ENCODE data around the gene PLD4.

Gene PLD4

DNA sequence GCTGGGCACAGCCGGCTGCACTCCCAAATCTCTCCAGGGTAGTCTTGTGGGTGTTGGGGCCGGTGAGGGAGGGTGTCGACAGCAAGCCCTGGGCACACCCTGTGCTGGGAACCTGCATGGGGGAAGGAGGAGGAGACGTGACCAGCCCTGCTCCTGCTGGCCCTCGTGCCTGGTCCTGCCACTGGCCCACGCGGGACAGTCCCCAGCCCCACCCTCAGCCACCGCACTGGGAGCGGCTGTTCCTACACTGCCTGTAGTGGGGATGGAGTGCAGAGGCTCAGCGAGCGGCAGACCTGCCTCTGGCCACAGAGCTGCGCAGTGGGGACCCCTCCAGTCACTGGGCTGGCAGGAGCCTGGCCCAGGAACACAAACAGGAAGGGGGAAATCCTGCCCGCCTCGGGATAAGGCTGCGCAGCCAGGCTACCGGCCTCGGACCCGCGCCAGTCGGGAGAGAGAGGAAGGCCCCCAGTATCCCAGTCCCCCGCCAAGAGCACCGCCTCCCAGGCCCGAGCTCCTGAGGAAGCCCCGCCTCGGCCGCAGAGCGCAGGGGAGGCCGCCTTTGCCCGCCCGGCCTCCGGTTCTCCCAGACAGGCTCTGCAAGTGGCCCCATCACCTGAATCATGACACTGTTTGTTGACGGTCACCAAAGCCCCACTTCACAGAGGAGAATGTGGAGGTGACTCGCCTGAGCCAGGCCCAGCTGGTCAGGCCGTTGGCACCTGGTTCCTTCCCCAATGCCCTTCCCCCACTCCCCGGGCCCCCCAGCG lies 42.9 kb downstream of the PLD4 start:
- H3K18ac ChIP-seq (ENCODE audit: low read depth in 1 of 2, low read length in 2 of 2) = peak overlapping the region; percentile 59 to 98
- H3K9ac ChIP-seq (ENCODE audit: low read length) = peak overlapping the region; percentile 91
- peak overlapping the region; percentile 82 for H3K4me2 ChIP-seq (ENCODE audit: low read length, poor library complexity, severe bottlenecking)
- H3K27me3 ChIP-seq (ENCODE audit: control insufficient read depth in 1 of 2, insufficient read depth in 1 of 2, low read length in 2 of 2) = no peaks in the 10 kb centered on the region
- peak overlapping the region; percentile 69 for H2AFZ ChIP-seq (ENCODE audit: low read depth, low read length)
- H3K4me1 ChIP-seq (ENCODE audit: control insufficient read depth, insufficient read depth, low read depth, low read length) = peaks cover 68% of the 10 kb centered on the region
- no peak overlapping the region for H3K23ac ChIP-seq (ENCODE audit: low read length in 2 of 2)
- DNase-seq = peak; percentile 55
- peak overlapping the region; percentile 80 to 97 for H2BK12ac ChIP-seq (ENCODE audit: low read length in 2 of 2)
- peak overlapping the region in 1 of 2 experiments; percentile 97 for H3K14ac ChIP-seq (ENCODE audit: low read length in 2 of 2)
- H4K91ac ChIP-seq (ENCODE audit: low read length) = peak overlapping the region; percentile 77
- peaks cover 23% of the 10 kb centered on the region for H3K79me1 ChIP-seq (replicated peaks; ENCODE audit: low read length, poor library complexity, severe bottlenecking)
- peak overlapping the region; percentile 30 to 98 for H3K4me3 ChIP-seq (ENCODE audit: insufficient read depth in 1 of 2, low read depth in 1 of 2, low read length in 2 of 2)
- H3K27ac ChIP-seq (ENCODE audit: low read length, poor library complexity, severe bottlenecking) = peak overlapping the region; percentile 63
- H3K36me3 ChIP-seq (ENCODE audit: control insufficient read depth in 1 of 2, insufficient read depth in 2 of 2, low read depth in 1 of 2, low read length in 2 of 2) = peaks cover 17 to 31% of the 10 kb centered on the region in 2 experiments
- H2BK5ac ChIP-seq (ENCODE audit: low read depth, low read length, poor library complexity, severe bottlenecking) = no peak overlapping the region
- H3K9me3 ChIP-seq (ENCODE audit: control insufficient read depth, low read length) = no peaks in the 10 kb centered on the region
- H3K4ac ChIP-seq (ENCODE audit: low read depth in 1 of 2, low read length in 2 of 2) = peak overlapping the region; percentile 46 to 73
- H2AK5ac ChIP-seq (ENCODE audit: low read length, severe bottlenecking) = peak overlapping the region; percentile 15
- H2BK15ac ChIP-seq (ENCODE audit: low read depth, poor library complexity, severe bottlenecking) = peak overlapping the region; percentile 23
- H2BK120ac ChIP-seq (ENCODE audit: low read depth, low read length) = peak overlapping the region; percentile 13
- 4% methylated on average over 35 of the region's 36 CpGs for WGBS
- H4K8ac ChIP-seq (ENCODE audit: low read length) = peak overlapping the region; percentile 87

DNA sequence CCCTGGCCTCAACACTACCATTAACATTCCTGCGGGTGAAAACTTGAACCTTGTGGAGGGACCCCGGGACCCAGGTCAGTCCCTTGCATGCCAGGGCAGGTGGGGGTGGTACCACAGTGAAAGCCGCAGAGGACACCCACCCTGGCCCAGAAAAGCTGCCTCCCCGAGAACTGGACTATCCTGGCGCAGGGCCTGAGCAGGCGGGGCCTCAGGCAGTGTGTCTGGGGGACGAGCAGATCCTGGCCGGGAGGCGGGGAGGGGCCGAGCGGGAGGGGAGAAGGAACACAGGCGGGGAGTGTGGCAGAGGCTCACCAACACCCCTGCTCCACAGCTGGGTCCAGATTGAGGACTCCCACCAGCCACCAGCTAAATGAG lies 43.5 kb downstream of the PLD4 start:
- H3K9ac ChIP-seq (ENCODE audit: low read length) = peak overlapping the region; percentile 91
- H2BK15ac ChIP-seq (ENCODE audit: low read depth, poor library complexity, severe bottlenecking) = no peak overlapping the region
- peaks cover 24% of the 10 kb centered on the region for H3K79me1 ChIP-seq (replicated peaks; ENCODE audit: low read length, poor library complexity, severe bottlenecking)
- no peak overlapping the region for H4K91ac ChIP-seq (ENCODE audit: low read length)
- H3K4ac ChIP-seq (ENCODE audit: low read depth in 1 of 2, low read length in 2 of 2) = peak overlapping the region in 1 of 2 experiments; percentile 71
- peak overlapping the region; percentile 27 to 98 for H3K4me3 ChIP-seq (ENCODE audit: insufficient read depth in 1 of 2, low read depth in 1 of 2, low read length in 2 of 2)
- no peak overlapping the region for H3K14ac ChIP-seq (ENCODE audit: low read length in 2 of 2)
- H3K18ac ChIP-seq (ENCODE audit: low read depth in 1 of 2, low read length in 2 of 2) = peak overlapping the region; percentile 59 to 98
- H3K4me1 ChIP-seq (ENCODE audit: control insufficient read depth, insufficient read depth, low read depth, low read length) = peaks cover 74% of the 10 kb centered on the region
- peak overlapping the region; percentile 84 for H2AK5ac ChIP-seq (ENCODE audit: low read length, severe bottlenecking)
- H3K36me3 ChIP-seq (ENCODE audit: control insufficient read depth in 1 of 2, insufficient read depth in 2 of 2, low read depth in 1 of 2, low read length in 2 of 2) = peaks cover 17 to 26% of the 10 kb centered on the region in 2 experiments
- peak; percentile 70 for DNase-seq
- no peaks in the 10 kb centered on the region for H3K27me3 ChIP-seq (ENCODE audit: control insufficient read depth in 1 of 2, insufficient read depth in 1 of 2, low read length in 2 of 2)
- H3K9me3 ChIP-seq (ENCODE audit: control insufficient read depth, low read length) = no peaks in the 10 kb centered on the region
- peak overlapping the region; percentile 15 to 34 for H2BK12ac ChIP-seq (ENCODE audit: low read length in 2 of 2)
- no peak overlapping the region for H2AFZ ChIP-seq (ENCODE audit: low read depth, low read length)
- peak overlapping the region; percentile 82 for H3K4me2 ChIP-seq (ENCODE audit: low read length, poor library complexity, severe bottlenecking)
- peak overlapping the region; percentile 82 for H4K8ac ChIP-seq (ENCODE audit: low read length)
- no peak overlapping the region for H3K23ac ChIP-seq (ENCODE audit: low read length in 2 of 2)
- H2BK5ac ChIP-seq (ENCODE audit: low read depth, low read length, poor library complexity, severe bottlenecking) = no peak overlapping the region
- peak overlapping the region; percentile 63 for H3K27ac ChIP-seq (ENCODE audit: low read length, poor library complexity, severe bottlenecking)
- peak overlapping the region; percentile 74 for H2BK120ac ChIP-seq (ENCODE audit: low read depth, low read length)
- 0% methylated on average over 5 of the region's 12 CpGs for WGBS

DNA sequence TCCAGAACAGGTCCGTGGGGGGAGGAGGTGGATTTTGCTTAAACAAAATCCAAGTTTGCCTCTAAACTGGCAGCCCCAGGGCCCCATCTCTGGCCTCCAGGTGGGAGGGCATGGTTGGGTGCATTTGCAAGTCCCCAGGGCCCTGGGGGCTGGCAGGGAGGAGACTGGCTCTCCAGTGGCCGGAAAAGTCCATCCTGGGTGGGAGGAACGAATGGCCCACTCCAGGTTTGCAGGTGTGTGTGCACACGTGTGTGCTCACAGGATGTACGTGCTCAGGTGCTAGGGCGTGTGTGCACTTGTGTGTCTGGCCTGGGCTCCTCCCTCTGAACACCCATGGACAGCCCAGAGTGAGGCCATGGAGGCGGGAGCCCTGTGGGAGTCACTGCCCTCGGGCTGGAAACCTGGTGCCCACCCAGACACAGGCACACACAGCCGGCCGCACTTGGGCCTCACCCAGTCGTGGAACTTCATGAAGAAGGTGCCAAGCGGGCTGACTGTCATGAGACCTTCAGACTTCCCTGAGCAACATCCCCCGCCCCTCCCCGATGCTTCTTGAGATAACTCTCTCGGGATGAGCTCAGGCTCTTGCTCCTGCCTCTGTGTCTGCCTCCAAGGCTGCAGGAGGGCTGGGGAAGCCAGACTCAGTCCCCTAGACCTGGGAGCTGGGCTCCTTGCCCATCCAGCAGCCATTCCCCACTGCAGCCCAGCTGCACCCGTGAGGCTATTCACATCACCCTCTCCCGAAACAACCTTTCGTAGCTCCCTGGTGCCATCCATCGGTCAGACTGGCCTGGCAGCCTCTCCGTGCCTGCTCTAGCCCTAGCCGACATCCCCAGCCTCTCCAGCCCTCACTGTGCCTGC lies 44.1 kb downstream of the PLD4 start:
- peak overlapping the region; percentile 91 for H3K9ac ChIP-seq (ENCODE audit: low read length)
- H2AK5ac ChIP-seq (ENCODE audit: low read length, severe bottlenecking) = peak overlapping the region; percentile 84
- peak overlapping the region; percentile 74 to 77 for H3K4ac ChIP-seq (ENCODE audit: low read depth in 1 of 2, low read length in 2 of 2)
- peak overlapping the region; percentile 82 for H2BK15ac ChIP-seq (ENCODE audit: low read depth, poor library complexity, severe bottlenecking)
- peak overlapping the region; percentile 27 to 98 for H3K4me3 ChIP-seq (ENCODE audit: insufficient read depth in 1 of 2, low read depth in 1 of 2, low read length in 2 of 2)
- H3K36me3 ChIP-seq (ENCODE audit: control insufficient read depth in 1 of 2, insufficient read depth in 2 of 2, low read depth in 1 of 2, low read length in 2 of 2) = peaks cover 17 to 24% of the 10 kb centered on the region in 2 experiments
- H3K23ac ChIP-seq (ENCODE audit: low read length in 2 of 2) = no peak overlapping the region
- peak overlapping the region; percentile 82 for H4K8ac ChIP-seq (ENCODE audit: low read length)
- peak overlapping the region; percentile 82 for H3K4me2 ChIP-seq (ENCODE audit: low read length, poor library complexity, severe bottlenecking)
- no peaks in the 10 kb centered on the region for H3K27me3 ChIP-seq (ENCODE audit: control insufficient read depth in 1 of 2, insufficient read depth in 1 of 2, low read length in 2 of 2)
- no peaks in the 10 kb centered on the region for H3K9me3 ChIP-seq (ENCODE audit: control insufficient read depth, low read length)
- peak overlapping the region; percentile 74 for H2BK120ac ChIP-seq (ENCODE audit: low read depth, low read length)
- H4K91ac ChIP-seq (ENCODE audit: low read length) = peak overlapping the region; percentile 81
- peak; percentile 65 for DNase-seq
- H3K27ac ChIP-seq (ENCODE audit: low read length, poor library complexity, severe bottlenecking) = peak overlapping the region; percentile 63
- H2BK12ac ChIP-seq (ENCODE audit: low read length in 2 of 2) = peak overlapping the region; percentile 33 to 64
- no peak overlapping the region for H2BK5ac ChIP-seq (ENCODE audit: low read depth, low read length, poor library complexity, severe bottlenecking)
- WGBS = 59% methylated on average over 21 of the region's 21 CpGs
- H3K79me1 ChIP-seq (replicated peaks; ENCODE audit: low read length, poor library complexity, severe bottlenecking) = peaks cover 24% of the 10 kb centered on the region
- peaks cover 80% of the 10 kb centered on the region for H3K4me1 ChIP-seq (ENCODE audit: control insufficient read depth, insufficient read depth, low read depth, low read length)
- no peak overlapping the region for H2AFZ ChIP-seq (ENCODE audit: low read depth, low read length)
- peak overlapping the region in 1 of 2 experiments; percentile 98 for H3K14ac ChIP-seq (ENCODE audit: low read length in 2 of 2)
- peak overlapping the region; percentile 59 to 98 for H3K18ac ChIP-seq (ENCODE audit: low read depth in 1 of 2, low read length in 2 of 2)
